Nephron progenitor cell (in vitro differentiated cells): ENCODE results near the gene SLC17A9.

Source experiments
- DNase-seq: peaks from one replicate; pipeline ENCODE4 v3.0.0; 2021
- H3K27ac Mint-ChIP-seq: 2 replicates; pipeline ENCODE4 v1.8.0; 2021; ENCODE audit warnings: mild to moderate bottlenecking, moderate library complexity, mixed read lengths
- H3K27me3 Mint-ChIP-seq: 2 replicates; pipeline ENCODE4 v1.8.0; 2021; ENCODE audit warnings: mild to moderate bottlenecking, low read depth, mixed read lengths; ENCODE audit not compliant: poor library complexity
- H3K36me3 Mint-ChIP-seq: 2 replicates; pipeline ENCODE4 v1.8.0; 2021; ENCODE audit warnings: low read depth, mixed read lengths
- H3K4me1 Mint-ChIP-seq: 2 replicates; pipeline ENCODE4 v1.8.0; 2021; ENCODE audit warnings: mixed read lengths
- H3K4me3 Mint-ChIP-seq: 2 replicates; pipeline ENCODE4 v1.8.0; 2021; ENCODE audit warnings: mild to moderate bottlenecking, moderate library complexity, mixed read lengths
- H3K9me3 Mint-ChIP-seq: 2 replicates; pipeline ENCODE4 v1.8.0; 2021; ENCODE audit warnings: mild to moderate bottlenecking, moderate library complexity, mixed read lengths
- TF ChIP-seq, protein P1 (sequence below): fragments of 200-600 bp; sonication (generic); IDR thresholded peaks from 2 replicates; pipeline ENCODE4 v1.5.0; 2021; ENCODE audit warnings: antibody characterized with exemption

Gene SLC17A9

GRCh38 chr20:62986257-62986800 is 33.8 kb downstream of the SLC17A9 start:
- TF ChIP-seq, protein P1, sequence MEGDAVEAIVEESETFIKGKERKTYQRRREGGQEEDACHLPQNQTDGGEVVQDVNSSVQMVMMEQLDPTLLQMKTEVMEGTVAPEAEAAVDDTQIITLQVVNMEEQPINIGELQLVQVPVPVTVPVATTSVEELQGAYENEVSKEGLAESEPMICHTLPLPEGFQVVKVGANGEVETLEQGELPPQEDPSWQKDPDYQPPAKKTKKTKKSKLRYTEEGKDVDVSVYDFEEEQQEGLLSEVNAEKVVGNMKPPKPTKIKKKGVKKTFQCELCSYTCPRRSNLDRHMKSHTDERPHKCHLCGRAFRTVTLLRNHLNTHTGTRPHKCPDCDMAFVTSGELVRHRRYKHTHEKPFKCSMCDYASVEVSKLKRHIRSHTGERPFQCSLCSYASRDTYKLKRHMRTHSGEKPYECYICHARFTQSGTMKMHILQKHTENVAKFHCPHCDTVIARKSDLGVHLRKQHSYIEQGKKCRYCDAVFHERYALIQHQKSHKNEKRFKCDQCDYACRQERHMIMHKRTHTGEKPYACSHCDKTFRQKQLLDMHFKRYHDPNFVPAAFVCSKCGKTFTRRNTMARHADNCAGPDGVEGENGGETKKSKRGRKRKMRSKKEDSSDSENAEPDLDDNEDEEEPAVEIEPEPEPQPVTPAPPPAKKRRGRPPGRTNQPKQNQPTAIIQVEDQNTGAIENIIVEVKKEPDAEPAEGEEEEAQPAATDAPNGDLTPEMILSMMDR: no peak
- no peaks in the 10 kb centered on the region for H3K36me3 Mint-ChIP-seq
- no peaks in the 10 kb centered on the region for H3K9me3 Mint-ChIP-seq
- H3K4me3 Mint-ChIP-seq: no peak overlapping the region
- H3K4me1 Mint-ChIP-seq: peaks cover 35% of the 10 kb centered on the region
- H3K27ac Mint-ChIP-seq: no peak overlapping the region
- DNase-seq: no peak
- peaks cover 50% of the 10 kb centered on the region for H3K27me3 Mint-ChIP-seq

- peaks cover 33% of the 10 kb centered on the region for H3K4me1 Mint-ChIP-seq
- H3K9me3 Mint-ChIP-seq: no peaks in the 10 kb centered on the region
- DNase-seq: no peak
- H3K36me3 Mint-ChIP-seq: no peaks in the 10 kb centered on the region
- H3K27me3 Mint-ChIP-seq: peaks cover 53% of the 10 kb centered on the region
- no peak overlapping the region for H3K27ac Mint-ChIP-seq
- TF ChIP-seq, protein P1: no peak
- no peak overlapping the region for H3K4me3 Mint-ChIP-seq
Measured at GRCh38 chr20:62987114-62987513, 34.6 kb downstream of the SLC17A9 start.

DNA sequence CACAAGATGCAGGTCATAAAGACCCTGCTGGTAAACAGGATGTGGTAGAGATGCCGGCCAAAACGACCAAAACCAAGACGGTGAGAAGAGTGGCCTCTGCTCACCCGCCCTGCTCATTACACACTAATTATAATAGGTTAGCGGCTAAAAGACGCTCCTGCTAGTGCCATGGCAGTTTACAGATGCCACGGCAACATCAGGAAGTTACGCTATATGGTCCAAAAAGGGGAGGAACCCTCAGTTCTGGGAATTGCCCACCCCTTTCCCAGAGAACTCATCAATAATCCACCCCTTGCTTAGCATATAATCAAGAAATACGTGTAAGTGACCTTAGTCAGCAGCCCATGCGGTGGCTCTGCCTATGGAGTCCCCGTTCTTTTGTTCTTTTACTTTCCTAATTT is 36.7 kb downstream of the SLC17A9 start:
- Mint-ChIP-seq H3K9me3 (no peaks in the 10 kb centered on the region), H3K36me3 (no peaks in the 10 kb centered on the region), H3K27ac (no peak overlapping the region), H3K4me3 (no peak overlapping the region), H3K27me3 (peaks cover 41% of the 10 kb centered on the region), H3K4me1 (peaks cover 20% of the 10 kb centered on the region)
- TF ChIP-seq, protein P1: no peak
- DNase-seq: no peak

GRCh38 chr20:62990306-62990825 is 37.9 kb downstream of the SLC17A9 start:
- no peak overlapping the region for H3K4me3 Mint-ChIP-seq
- H3K4me1 Mint-ChIP-seq: peaks cover 23% of the 10 kb centered on the region
- no peaks in the 10 kb centered on the region for H3K9me3 Mint-ChIP-seq
- H3K27me3 Mint-ChIP-seq: peaks cover 43% of the 10 kb centered on the region
- TF ChIP-seq, protein P1: no peak
- H3K27ac Mint-ChIP-seq: no peak overlapping the region
- DNase-seq: no peak
- no peaks in the 10 kb centered on the region for H3K36me3 Mint-ChIP-seq

DNA sequence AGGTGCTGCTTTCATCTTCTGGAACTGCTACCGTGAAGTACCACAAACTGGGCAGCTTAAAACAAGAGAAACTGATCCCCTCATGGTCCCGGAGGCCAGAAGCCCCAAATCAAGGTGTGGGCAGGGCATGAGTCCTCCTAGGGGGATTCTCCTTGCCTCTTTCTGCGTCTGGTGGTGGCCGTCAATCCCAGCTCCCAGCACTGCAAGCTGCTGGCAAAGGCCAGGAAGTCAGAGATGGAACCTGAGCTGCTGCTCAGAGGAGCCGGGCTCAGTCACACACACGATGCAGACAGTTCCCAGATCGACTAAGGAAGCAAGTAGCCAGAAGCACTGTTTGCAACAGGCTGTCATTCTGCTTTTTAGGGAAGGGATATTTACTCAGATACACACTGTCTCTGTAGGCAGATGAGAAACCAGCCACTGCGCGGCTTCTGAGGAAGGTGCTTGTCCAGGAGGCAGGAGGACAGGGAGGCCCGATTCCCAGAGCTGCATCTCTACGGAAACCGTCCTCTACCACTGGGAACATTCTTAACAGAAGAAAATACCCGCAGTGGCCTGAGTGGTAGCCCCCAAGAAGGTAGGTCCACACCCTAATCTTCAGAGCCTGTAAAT is 38.8 kb downstream of the SLC17A9 start:
- H3K9me3 Mint-ChIP-seq: no peaks in the 10 kb centered on the region
- H3K4me3 Mint-ChIP-seq: no peak overlapping the region
- peaks cover 28% of the 10 kb centered on the region for H3K4me1 Mint-ChIP-seq
- H3K27ac Mint-ChIP-seq: no peak overlapping the region
- H3K27me3 Mint-ChIP-seq: peaks cover 53% of the 10 kb centered on the region
- DNase-seq: no peak
- H3K36me3 Mint-ChIP-seq: no peaks in the 10 kb centered on the region
- TF ChIP-seq, protein P1: no peak

DNA sequence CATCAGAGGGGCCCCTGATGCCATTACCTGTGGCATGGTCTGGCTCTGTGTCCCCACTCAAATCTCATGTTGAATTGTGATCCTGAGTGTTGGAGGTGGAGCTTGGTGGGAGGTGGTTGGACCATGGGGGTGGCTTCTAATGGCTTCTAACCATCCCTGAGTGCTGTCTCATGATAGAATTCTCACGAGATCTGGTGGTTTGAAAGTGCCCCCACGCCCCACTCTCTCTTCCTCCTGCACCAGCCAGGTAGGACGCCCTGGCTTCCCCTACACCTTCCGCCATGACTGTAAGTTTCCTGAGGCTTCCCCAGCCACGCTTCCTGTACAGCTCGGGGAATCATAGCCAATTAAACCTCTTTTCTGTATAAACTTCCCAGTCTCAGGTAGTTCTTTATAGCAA is 39.4 kb downstream of the SLC17A9 start:
- Mint-ChIP-seq H3K27me3 (peaks cover 55% of the 10 kb centered on the region), H3K27ac (no peak overlapping the region), H3K4me1 (peaks cover 28% of the 10 kb centered on the region), H3K4me3 (no peak overlapping the region), H3K36me3 (no peaks in the 10 kb centered on the region), H3K9me3 (no peaks in the 10 kb centered on the region)
- no peak for DNase-seq
- TF ChIP-seq, protein P1: no peak
